Sigmoid colon (tissue), 7 donors: ENCODE results near the gene IYD. TPM values are rescaled to one million over a fixed set of nuclear protein-coding genes. Genes with fewer than 3 reads are reported as not detected.

Experiments
- DNase-seq: peaks from one replicate; pipeline ENCODE4 v3.0.0-alpha.2; 2019
- H3K27ac ChIP-seq, 4 donors: fragments of 200-600 bp; sonication (generic); one replicate each; pipeline ENCODE4 v1.5.1; 2016 to 2019; ENCODE audit warnings: mild to moderate bottlenecking in 1 of 4
- H3K27me3 ChIP-seq, 3 donors: fragments of 200-600 bp; sonication (generic); one replicate each; pipeline ENCODE4 v1.5.1; 2019; ENCODE audit warnings: mild to moderate bottlenecking in 1 of 3
- H3K36me3 ChIP-seq, 4 donors: fragments of 200-600 bp; sonication (generic); one replicate each; pipeline ENCODE4 v1.5.1; 2016 to 2019
- H3K4me1 ChIP-seq, 4 donors: fragments of 200-600 bp; sonication (generic); one replicate each; pipeline ENCODE4 v1.5.1; 2017 to 2019
- H3K4me3 ChIP-seq, 4 donors: fragments of 200-600 bp; sonication (generic); one replicate each; pipeline ENCODE4 v1.5.1; 2017 to 2019; ENCODE audit warnings: mild to moderate bottlenecking in 2 of 4, moderate library complexity in 1 of 4
- H3K9me3 ChIP-seq, 4 donors: fragments of 200-600 bp in 3 of 4; sonication (generic) in 3 of 4; one replicate each; pipeline versions ENCODE4 v1.5.1 to v1.6.1; 2013 to 2019
- CTCF ChIP-seq, 4 experiments: fragments of 450-650 bp in 3 of 4; fragments of 200-600 bp in 1 of 4; IDR thresholded peaks; one replicate each; pipeline ENCODE4 v1.5.1; 2016 to 2019; ENCODE audit warnings: antibody characterized with exemption in 4 of 4, mild to moderate bottlenecking in 3 of 4, moderate library complexity in 2 of 4
- EP300 ChIP-seq, 4 donors: sonication (generic); formaldehyde crosslinking; IDR thresholded peaks; one replicate each; pipeline ENCODE4 v1.6.1; 2017; ENCODE audit warnings: antibody characterized with exemption in 4 of 4
- POLR2A ChIP-seq, 2 donors: fragments of 450-650 bp; IDR thresholded peaks; one replicate each; pipeline ENCODE4 v1.6.1; 2016; ENCODE audit warnings: antibody characterized with exemption in 2 of 2, mild to moderate bottlenecking in 2 of 2, moderate library complexity in 2 of 2
- POLR2AphosphoS5 ChIP-seq, 4 donors: sonication (generic); formaldehyde crosslinking; IDR thresholded peaks; one replicate each; pipeline ENCODE4 v1.6.1; 2017; ENCODE audit warnings: antibody characterized with exemption in 4 of 4
- WGBS, 2 donors: extraction: QIAGEN DNeasy Blood & Tissue Kit; methylation state at CpG; one replicate each; pipeline ENCODE4 v1.1.7; 2013; 5-methylcytosine and 5-hydroxymethylcytosine counted together
- intact Hi-C: fragments of 100-400 bp; cut with DNase I; formaldehyde crosslinking; loops from one replicate; pipeline ENCODE4 v1.15.1; 2023
- polyA plus RNA-seq, 3 donors: library from polyadenylated mRNA; stranded (reverse); fragments of 200-250 nt; gene quantifications; one replicate each; pipeline ENCODE4 v1.2.3, GENCODE V29; 2013
- small RNA-seq, 3 donors: library from RNA; depleted of rRNA; stranded (forward); fragments of <200 nt; gene quantifications; one replicate each; pipeline ENCODE3, GENCODE V24; 2016
- total RNA-seq, 4 donors: library from RNA; depleted of rRNA; stranded (reverse); fragments of >200 nt; gene quantifications; one replicate each; pipeline ENCODE4 v1.1.0, GENCODE V29; 2016
- donor health status: healthy with polysubstance abuse.
- donor health status: Bipolar disorder and iron deficiency.
- donor health status: healthy.

The IYD gene
- total and polyA plus RNA-seq, 7 donors, result under 0.01 to 2.4 (median 2.3) TPM; not detected in 3

DNA sequence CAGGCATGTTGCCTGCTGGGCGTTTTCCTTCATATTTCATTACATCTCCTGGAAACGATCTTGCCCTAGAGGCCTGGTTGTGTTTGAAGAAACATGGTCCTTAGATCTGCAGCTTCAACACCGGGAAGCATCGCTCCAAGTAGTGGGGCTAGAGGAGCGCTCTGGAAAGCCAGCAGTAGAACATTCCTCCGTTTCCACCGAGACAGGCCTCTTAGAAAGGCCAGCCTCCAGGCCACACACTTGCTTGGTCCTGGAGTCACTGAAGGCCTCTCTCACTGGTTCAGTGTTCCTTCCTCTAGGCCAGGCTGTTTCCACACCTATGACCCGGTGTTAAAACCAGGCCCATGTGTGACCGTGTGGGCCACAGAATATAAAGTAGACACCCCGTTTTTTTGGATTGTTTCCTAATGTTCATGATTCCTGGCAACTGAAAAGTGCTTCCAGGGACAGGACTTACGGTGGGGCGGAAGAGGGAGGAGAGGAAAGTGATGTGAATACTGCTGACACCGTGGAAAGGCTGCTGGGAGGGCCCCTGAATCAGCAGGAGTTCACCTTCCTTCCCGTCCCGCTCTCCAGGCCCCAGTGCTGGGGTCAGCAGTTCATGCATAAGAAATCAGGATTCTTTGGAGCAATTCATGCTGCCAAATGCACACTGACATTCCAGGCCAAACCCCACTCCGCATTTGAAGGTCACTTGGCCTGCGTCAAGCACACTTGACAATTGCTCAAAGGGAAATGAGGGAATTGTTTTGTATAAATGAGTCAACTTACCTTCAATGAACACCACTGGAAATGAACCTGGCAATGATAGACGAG, 83.8 kb downstream of the IYD start:
- Histone ChIP-seq H3K27me3 (no peaks in the 10 kb centered on the region), H3K27ac (peak overlapping the region in 3 of 4 donors; percentile 20 to 53 (median 22)), H3K9me3 (no peaks in the 10 kb centered on the region), H3K36me3 (no peaks in the 10 kb centered on the region), H3K4me1 (no peaks in the 10 kb centered on the region), H3K4me3 (no peak overlapping the region)
- DNase-seq, result no peak
- intact Hi-C loops, result no loop called here
- no peak for TF ChIP-seq POLR2A (IDR thresholded peaks at IDR 0.05)
- peak in 1 of 4 donors; percentile 13 for TF ChIP-seq EP300 (IDR thresholded peaks at IDR 0.05)
- TF ChIP-seq POLR2AphosphoS5 (IDR thresholded peaks at IDR 0.05), result peak in 2 of 4 donors; percentile 25 to 34
- 87 to 88% methylated on average over 18 of the region's 18 CpGs for WGBS, 2 donors

GRCh38 chr6:150453357-150453756, 84.5 kb downstream of the IYD start:
- H3K27ac ChIP-seq, result no peak overlapping the region
- no peak for TF ChIP-seq POLR2AphosphoS5 (IDR thresholded peaks at IDR 0.05)
- no peak for TF ChIP-seq POLR2A (IDR thresholded peaks at IDR 0.05)
- TF ChIP-seq CTCF (IDR thresholded peaks at IDR 0.05), result no peak
- no peak for TF ChIP-seq EP300 (IDR thresholded peaks at IDR 0.05)
- DNase-seq, result no peak
- H3K4me1 ChIP-seq, result no peaks in the 10 kb centered on the region
- intact Hi-C loops, result no loop called here
- no peaks in the 10 kb centered on the region for H3K36me3 ChIP-seq
- H3K9me3 ChIP-seq, result no peaks in the 10 kb centered on the region
- WGBS, 2 donors, result 94 to 97% methylated on average over 2 of the region's 2 CpGs
- H3K4me3 ChIP-seq, result no peak overlapping the region
- no peaks in the 10 kb centered on the region for H3K27me3 ChIP-seq

Small RNAs within 50 kb of the gene (small RNA-seq; reads per million reads assigned to genes)
- 0 reads per million in 3 donors for gene RNU4-7P

Other genes with a start within 250 kb of the IYD start
- gene PPP1R14C, start 226.0 kb upstream of the IYD start, total RNA-seq, result under 1 TPM in 2 of 4 donors, not detected in 2; under 0.01 to 0.55 TPM
- 10 to 100 TPM; 19.8 to 37.0 (median 21.3) TPM for gene PPP1R14C, start 226.0 kb upstream of the IYD start, polyA plus RNA-seq
- gene PLEKHG1, start 230.9 kb downstream of the IYD start, total RNA-seq, result 10 to 100 TPM in 2 of 4 donors, 1 to 10 TPM in 2; 8.2 to 13.2 (median 10.7) TPM
- gene PLEKHG1, start 230.9 kb downstream of the IYD start, polyA plus RNA-seq, result 10 to 100 TPM in 1 of 3 donors, 1 to 10 TPM in 2; 4.2 to 10.9 (median 4.4) TPM